BE2C (cell line): ENCODE data around the gene CDH6.

Experiments
- DNase-seq: peaks from one replicate; pipeline ENCODE4 v3.0.0-alpha.2; 2020
- H3K27me3 ChIP-seq: fragments of 250-450 bp; sonication (Bioruptor Pico); 2 replicates; pipeline ENCODE4 v1.5.1; 2020; ENCODE audit warnings: mild to moderate bottlenecking
- H3K36me3 ChIP-seq: fragments of 250-450 bp; sonication (Bioruptor Pico); 2 replicates; pipeline ENCODE4 v1.5.1; 2020; ENCODE audit warnings: mild to moderate bottlenecking
- H3K4me1 ChIP-seq: fragments of 250-450 bp; sonication (Bioruptor Pico); 2 replicates; pipeline ENCODE4 v1.5.1; 2020
- H3K4me3 ChIP-seq: 2 replicates; pipeline ENCODE4 v1.5.1; 2011; ENCODE audit warnings: low read depth, low read length
- H3K9me3 ChIP-seq: fragments of 250-450 bp; sonication (Bioruptor Pico); 2 replicates; pipeline ENCODE4 v1.5.1; 2020
- CTCF ChIP-seq: IDR thresholded peaks from 2 replicates; pipeline ENCODE4 v1.5.1; 2012; ENCODE audit warnings: mild to moderate bottlenecking, low read depth, low read length

The CDH6 gene

GRCh38 chr5:31157720-31158119 lies 35.8 kb upstream of the CDH6 start:
- Histone ChIP-seq H3K4me3 (no peak overlapping the region), H3K36me3 (no peaks in the 10 kb centered on the region), H3K27me3 (no peaks in the 10 kb centered on the region), H3K9me3 (no peaks in the 10 kb centered on the region), H3K4me1 (peaks cover 3% of the 10 kb centered on the region; the same call in 1 of the 2 replicates)
- DNase-seq, result no peak
- no peak for TF ChIP-seq CTCF

GRCh38 chr5:31158686-31159085 lies 34.8 kb upstream of the CDH6 start:
- H3K27me3 ChIP-seq, result no peaks in the 10 kb centered on the region
- H3K4me3 ChIP-seq, result no peak overlapping the region
- peaks cover 3% of the 10 kb centered on the region; the same call in 1 of the 2 replicates for H3K4me1 ChIP-seq
- DNase-seq, result no peak
- no peak for TF ChIP-seq CTCF
- H3K36me3 ChIP-seq, result no peaks in the 10 kb centered on the region
- H3K9me3 ChIP-seq, result no peaks in the 10 kb centered on the region

- Histone ChIP-seq H3K4me1 (no peaks in the 10 kb centered on the region), H3K4me3 (no peak overlapping the region), H3K36me3 (no peaks in the 10 kb centered on the region), H3K9me3 (no peaks in the 10 kb centered on the region), H3K27me3 (no peaks in the 10 kb centered on the region)
- DNase-seq, result no peak
- TF ChIP-seq CTCF, result no peak
Observed at GRCh38 chr5:31161781-31162181, 31.7 kb upstream of the CDH6 start.

- Histone ChIP-seq H3K36me3 (no peaks in the 10 kb centered on the region), H3K9me3 (no peaks in the 10 kb centered on the region), H3K4me3 (no peak overlapping the region), H3K27me3 (no peaks in the 10 kb centered on the region), H3K4me1 (no peaks in the 10 kb centered on the region)
- no peak for DNase-seq
- no peak for TF ChIP-seq CTCF
Observed at GRCh38 chr5:31165729-31166128, 27.8 kb upstream of the CDH6 start.

- no peaks in the 10 kb centered on the region for H3K27me3 ChIP-seq
Observed at GRCh38 chr5:31169379-31169778, 24.1 kb upstream of the CDH6 start.

GRCh38 chr5:31172881-31173280 lies 20.6 kb upstream of the CDH6 start:
- no peak for TF ChIP-seq CTCF
- Histone ChIP-seq H3K27me3 (no peaks in the 10 kb centered on the region), H3K4me3 (no peak overlapping the region), H3K36me3 (no peaks in the 10 kb centered on the region), H3K9me3 (no peaks in the 10 kb centered on the region), H3K4me1 (no peaks in the 10 kb centered on the region)
- DNase-seq, result no peak

More at GRCh38 chr5:31169379-31169778, 24.1 kb upstream of the CDH6 start:
- Histone ChIP-seq H3K4me3 (no peak overlapping the region), H3K36me3 (no peaks in the 10 kb centered on the region), H3K4me1 (no peaks in the 10 kb centered on the region), H3K9me3 (no peaks in the 10 kb centered on the region)
- no peak for TF ChIP-seq CTCF
- no peak for DNase-seq
